Activated T-cell treated with anti-CD3 and anti-CD28 coated beads, Interleukin-2, amount 50 U/mL, for 24 hours (primary cell): ENCODE measurements around the gene PSMB2.

Experiments
- DNase-seq: peaks from one replicate; pipeline ENCODE4 v3.0.0-alpha.2; 2020
- H3K27ac Mint-ChIP-seq: 2 replicates; pipeline ENCODE4 v1.8.0; 2020; ENCODE audit warnings: mild to moderate bottlenecking, mixed read lengths
- H3K27me3 Mint-ChIP-seq: 2 replicates; pipeline ENCODE4 v1.8.0; 2020; ENCODE audit warnings: mixed read lengths
- H3K36me3 Mint-ChIP-seq: 2 replicates; pipeline ENCODE4 v1.8.0; 2020; ENCODE audit warnings: low read depth, mixed read lengths
- H3K4me1 Mint-ChIP-seq: 2 replicates; pipeline ENCODE4 v1.8.0; 2020; ENCODE audit warnings: low read depth, mixed read lengths
- H3K4me3 Mint-ChIP-seq: 2 replicates; pipeline ENCODE4 v1.8.0; 2020; ENCODE audit warnings: mild to moderate bottlenecking, moderate library complexity, mixed read lengths
- H3K9me3 Mint-ChIP-seq: 2 replicates; pipeline ENCODE4 v1.8.0; 2020; ENCODE audit warnings: mixed read lengths

Gene PSMB2

GRCh38 chr1:35564037-35564883, 77.1 kb downstream of the PSMB2 start:
- Mint-ChIP-seq H3K4me1 (peaks cover 39% of the 10 kb centered on the region), H3K36me3 (peaks cover 66% of the 10 kb centered on the region), H3K9me3 (no peaks in the 10 kb centered on the region), H3K4me3 (no peak overlapping the region), H3K27ac (peak overlapping the region; percentile 27), H3K27me3 (no peaks in the 10 kb centered on the region)
- peak; percentile 83 for DNase-seq

- peak overlapping the region; percentile 84 for H3K27ac Mint-ChIP-seq
Observed at GRCh38 chr1:35563166-35563565, 78.2 kb downstream of the PSMB2 start.

GRCh38 chr1:35561972-35562680, 79.2 kb downstream of the PSMB2 start:
- DNase-seq = no peak
- no peak overlapping the region for H3K4me3 Mint-ChIP-seq
- H3K27me3 Mint-ChIP-seq = no peaks in the 10 kb centered on the region
- peaks cover 76% of the 10 kb centered on the region for H3K36me3 Mint-ChIP-seq
- no peaks in the 10 kb centered on the region for H3K9me3 Mint-ChIP-seq
- H3K4me1 Mint-ChIP-seq = peaks cover 46% of the 10 kb centered on the region
- H3K27ac Mint-ChIP-seq = peak overlapping the region; percentile 84

More at GRCh38 chr1:35563166-35563565, 78.2 kb downstream of the PSMB2 start:
- H3K4me3 Mint-ChIP-seq = no peak overlapping the region
- H3K9me3 Mint-ChIP-seq = no peaks in the 10 kb centered on the region
- peaks cover 69% of the 10 kb centered on the region for H3K36me3 Mint-ChIP-seq
- H3K27me3 Mint-ChIP-seq = no peaks in the 10 kb centered on the region
- H3K4me1 Mint-ChIP-seq = peaks cover 43% of the 10 kb centered on the region
- DNase-seq = no peak

GRCh38 chr1:35561297-35561971, 79.9 kb downstream of the PSMB2 start:
- H3K27ac Mint-ChIP-seq = peak overlapping the region; percentile 42
- DNase-seq = no peak
- H3K27me3 Mint-ChIP-seq = no peaks in the 10 kb centered on the region
- H3K36me3 Mint-ChIP-seq = peaks cover 73% of the 10 kb centered on the region
- H3K4me1 Mint-ChIP-seq = peaks cover 49% of the 10 kb centered on the region
- H3K9me3 Mint-ChIP-seq = no peaks in the 10 kb centered on the region
- H3K4me3 Mint-ChIP-seq = no peak overlapping the region

GRCh38 chr1:35560256-35561225, 80.8 kb downstream of the PSMB2 start:
- Mint-ChIP-seq H3K4me1 (peaks cover 58% of the 10 kb centered on the region), H3K27ac (peak overlapping the region; percentile 91), H3K27me3 (no peaks in the 10 kb centered on the region), H3K4me3 (no peak overlapping the region), H3K9me3 (no peaks in the 10 kb centered on the region), H3K36me3 (peaks cover 69% of the 10 kb centered on the region)
- DNase-seq = no peak

- peaks cover 63% of the 10 kb centered on the region for H3K4me1 Mint-ChIP-seq
- no peaks in the 10 kb centered on the region for H3K27me3 Mint-ChIP-seq
- H3K4me3 Mint-ChIP-seq = peak overlapping the region; percentile 96
- no peaks in the 10 kb centered on the region for H3K9me3 Mint-ChIP-seq
- DNase-seq = no peak
- peaks cover 61% of the 10 kb centered on the region for H3K36me3 Mint-ChIP-seq
- peak overlapping the region; percentile 91 for H3K27ac Mint-ChIP-seq
Observed at GRCh38 chr1:35559317-35559944, 81.9 kb downstream of the PSMB2 start.

GRCh38 chr1:35558374-35559316, 82.7 kb downstream of the PSMB2 start:
- Mint-ChIP-seq H3K9me3 (no peaks in the 10 kb centered on the region), H3K27ac (peak overlapping the region; percentile 98), H3K36me3 (peaks cover 61% of the 10 kb centered on the region), H3K27me3 (no peaks in the 10 kb centered on the region), H3K4me3 (peak overlapping the region; percentile 96), H3K4me1 (peaks cover 64% of the 10 kb centered on the region)
- peak; percentile 63 for DNase-seq

GRCh38 chr1:35557611-35558373, 83.5 kb downstream of the PSMB2 start, which contains the start of gene NCDN:
NCDN (plus strand) TSS chr1:35557799; CDS start chr1:35558191, 392 bp downstream.
- DNase-seq = peak; percentile 96
- Mint-ChIP-seq H3K9me3 (no peaks in the 10 kb centered on the region), H3K4me3 (peak within 1 kb of the TSS; percentile 96), H3K27me3 (no peaks in the 10 kb centered on the region), H3K36me3 (peaks cover 63% of the 10 kb centered on the region), H3K4me1 (peaks cover 66% of the 10 kb centered on the region), H3K27ac (peak within 1 kb of the TSS; percentile 98)

- Mint-ChIP-seq H3K9me3 (no peaks in the 10 kb centered on the region), H3K27me3 (no peaks in the 10 kb centered on the region), H3K4me1 (peaks cover 66% of the 10 kb centered on the region), H3K36me3 (peaks cover 63% of the 10 kb centered on the region), H3K4me3 (peak within 1 kb of the TSS; percentile 96), H3K27ac (peak within 1 kb of the TSS; percentile 98)
- DNase-seq = no peak
Observed at GRCh38 chr1:35557118-35557610, 84.2 kb downstream of the PSMB2 start, which contains the start of gene KIAA0319L. KIAA0319L (minus strand) TSS chr1:35557403; CDS start chr1:35554491, 2,912 bp downstream.

- Mint-ChIP-seq H3K36me3 (peaks cover 63% of the 10 kb centered on the region), H3K27ac (peak overlapping the region; percentile 98), H3K4me3 (peak overlapping the region; percentile 96), H3K27me3 (no peaks in the 10 kb centered on the region), H3K9me3 (no peaks in the 10 kb centered on the region), H3K4me1 (peaks cover 62% of the 10 kb centered on the region)
- DNase-seq = no peak
Observed at GRCh38 chr1:35556484-35557117, 84.7 kb downstream of the PSMB2 start.

- no peak for DNase-seq
- H3K9me3 Mint-ChIP-seq = no peaks in the 10 kb centered on the region
- no peaks in the 10 kb centered on the region for H3K27me3 Mint-ChIP-seq
Observed at GRCh38 chr1:35555601-35556477, 85.5 kb downstream of the PSMB2 start.

More at GRCh38 chr1:35555601-35556477, 85.5 kb downstream of the PSMB2 start:
- peaks cover 57% of the 10 kb centered on the region for H3K4me1 Mint-ChIP-seq
- H3K4me3 Mint-ChIP-seq = peak overlapping the region; percentile 96
- H3K36me3 Mint-ChIP-seq = peaks cover 64% of the 10 kb centered on the region
- H3K27ac Mint-ChIP-seq = peak overlapping the region; percentile 98
